B cell (primary cell): ENCODE measurements around the gene ATP9A. TPM values are rescaled to one million over a fixed set of nuclear protein-coding genes. Genes with fewer than 3 reads are reported as not detected.

Source experiments
- ATAC-seq: fragments of 200-7000 bp; cut with Tn5 transposase; one replicate; pipeline ENCODE4 v1.10.0; 2021; ENCODE audit warnings: low read depth, mild to moderate bottlenecking, moderate number of reproducible peaks, moderate library complexity
- CTCF ChIA-PET: fragments of 350-600 bp; sonication (Branson Sonifier 250); formaldehyde crosslinking; loops from one replicate; lab custom pipeline; 2021; ENCODE audit warnings: antibody characterized with exemption, inconsistent platforms; lab: Charles Lee
- POLR2A ChIA-PET: fragments of 350-600 bp; sonication (Branson Sonifier 250); formaldehyde crosslinking; loops from one replicate; lab custom pipeline; 2021; ENCODE audit warnings: antibody characterized with exemption; lab: Charles Lee
- DNase-seq: peaks from one replicate; pipeline ENCODE4 v3.0.0; 2013
- H2AFZ ChIP-seq: 2 replicates; pipeline ENCODE4 v1.6.1; 2012; ENCODE audit warnings: mild to moderate bottlenecking, low read depth, low read length; ENCODE audit not compliant: insufficient read depth, poor library complexity, severe bottlenecking
- H3K27ac ChIP-seq, 2 donors: 1 replicate in 1 of 2; 2 replicates in 1 of 2; pipeline ENCODE4 v1.5.1; 2012 to 2013; ENCODE audit warnings: low read length in 2 of 2, mild to moderate bottlenecking in 2 of 2, moderate library complexity in 1 of 2
- H3K27me3 ChIP-seq, 4 experiments: fragments of 200-600 bp in 1 of 4; sonication (generic) in 1 of 4; replicated peaks in 1 of 4; 1 replicate in 2 of 4; 2 replicates in 2 of 4; pipeline versions ENCODE4 v1.6.1 to v1.7.0; 2013 to 2016; ENCODE audit warnings: low read length in 3 of 4, mild to moderate bottlenecking in 2 of 4, mixed read lengths in 1 of 4, moderate library complexity in 1 of 4; ENCODE audit not compliant: insufficient read depth in 4 of 4, control insufficient read depth in 3 of 4; ENCODE audit errors: control extremely low read depth in 1 of 4
- H3K36me3 ChIP-seq, 2 experiments: replicated peaks in 1 of 2; 1 replicate in 1 of 2; 2 replicates in 1 of 2; pipeline versions ENCODE4 v1.6.1 to v1.7.1; 2013; ENCODE audit warnings: low read length in 1 of 2; ENCODE audit not compliant: insufficient read depth in 2 of 2, control insufficient read depth in 1 of 2; ENCODE audit errors: control extremely low read depth in 1 of 2, extremely low read depth in 1 of 2
- H3K4me1 ChIP-seq, 2 donors: fragments of 200-600 bp in 1 of 2; sonication (generic) in 1 of 2; 1 replicate in 1 of 2; 2 replicates in 1 of 2; pipeline versions ENCODE4 v1.5.1 to v1.6.1; 2013 to 2017; ENCODE audit warnings: low read length in 2 of 2; ENCODE audit not compliant: control insufficient read depth in 2 of 2, insufficient read depth in 2 of 2
- H3K4me2 ChIP-seq: replicated peaks from 2 replicates; pipeline ENCODE3; 2012; ENCODE audit warnings: mild to moderate bottlenecking, low read depth, low read length; ENCODE audit not compliant: poor library complexity, severe bottlenecking
- H3K4me3 ChIP-seq, 5 experiments: fragments of 200-600 bp in 1 of 5; sonication (generic) in 1 of 5; 1 replicate in 3 of 5; 2 replicates in 2 of 5; pipeline versions ENCODE4 v1.5.1 to v1.7.0; 2011 to 2016; ENCODE audit warnings: low read length in 4 of 5, mild to moderate bottlenecking in 4 of 5, low read depth in 2 of 5, control low read depth in 1 of 5, moderate library complexity in 1 of 5; ENCODE audit not compliant: insufficient read depth in 1 of 5; ENCODE audit errors: control extremely low read depth in 1 of 5, extremely low read depth in 1 of 5
- H3K79me2 ChIP-seq: fragments of 200-600 bp; sonication (generic); one replicate; pipeline ENCODE4 v1.6.0; 2016; ENCODE audit warnings: low read length; ENCODE audit not compliant: control insufficient read depth, insufficient read depth
- H3K9ac ChIP-seq: fragments of 200-600 bp; sonication (generic); 2 replicates; pipeline ENCODE4 v1.6.1; 2017; ENCODE audit warnings: mild to moderate bottlenecking, low read length, moderate library complexity
- H3K9me3 ChIP-seq, 3 donors: one replicate each; pipeline versions ENCODE4 v1.6.1 to v1.7.1; 2013; ENCODE audit warnings: low read length in 2 of 3; ENCODE audit not compliant: control insufficient read depth in 2 of 3, insufficient read depth in 1 of 3; ENCODE audit errors: control extremely low read depth in 1 of 3
- H4K20me1 ChIP-seq: 2 replicates; pipeline ENCODE4 v1.6.0; 2012; ENCODE audit warnings: mild to moderate bottlenecking, low read length; ENCODE audit not compliant: insufficient read depth, control insufficient read depth, poor library complexity, severe bottlenecking
- H3K27ac Mint-ChIP-seq: one replicate; pipeline ENCODE4 v1.8.0; 2021; ENCODE audit warnings: mixed read lengths
- H3K27me3 Mint-ChIP-seq: one replicate; pipeline ENCODE4 v1.8.0; 2021; ENCODE audit warnings: mixed read lengths
- H3K4me1 Mint-ChIP-seq: one replicate; pipeline ENCODE4 v1.8.0; 2021; ENCODE audit warnings: mixed read lengths
- H3K4me3 Mint-ChIP-seq: one replicate; pipeline ENCODE4 v1.8.0; 2021; ENCODE audit warnings: mixed read lengths
- H3K9me3 Mint-ChIP-seq: one replicate; pipeline ENCODE4 v1.8.0; 2022; ENCODE audit warnings: mixed read lengths; ENCODE audit not compliant: insufficient read depth
- EZH2 ChIP-seq: IDR thresholded peaks from 2 replicates; pipeline ENCODE4 v1.6.1; 2012; ENCODE audit warnings: borderline replicate concordance, low read depth, mild to moderate bottlenecking, moderate library complexity, low read length; ENCODE audit not compliant: insufficient read depth, poor library complexity, severe bottlenecking
- whole genome bisulfite sequencing: methylation state at CpG from one replicate; pipeline ENCODE4 v1.1.5; 2013; ENCODE audit warnings: missing lambda C conversion rate; ENCODE audit not compliant: insufficient coverage; 5-methylcytosine and 5-hydroxymethylcytosine counted together
- intact Hi-C: fragments of 100-400 bp; cut with micrococcal nuclease; formaldehyde crosslinking; loops from one replicate; pipeline ENCODE4 v1.10.0; 2022
- polyA plus RNA-seq: library from polyadenylated mRNA; depleted of rRNA; stranded (reverse); fragments of >200 nt; gene quantifications from 2 replicates; pipeline ENCODE4 v1.2.3, GENCODE V29; 2012
- total RNA-seq, 2 donors: library from RNA; stranded (reverse); fragments of 120-200 nt in 1 of 2; gene quantifications; 1 replicate in 1 of 2; 2 replicates in 1 of 2; pipeline versions ENCODE4 v1.2.3 to v1.2.4, GENCODE V29; 2013 to 2022
- TF ChIP-seq, protein P1 (sequence below): fragments of 200-600 bp; IDR thresholded peaks from one replicate; pipeline ENCODE4 v1.8.0; 2022; ENCODE audit warnings: antibody characterized with exemption, mild to moderate bottlenecking

Gene ATP9A
- total and polyA plus RNA-seq, 2 donors (not counting 1 experiment from before 2014, with no cell fraction given), result 0.13 to 0.22 TPM

DNA sequence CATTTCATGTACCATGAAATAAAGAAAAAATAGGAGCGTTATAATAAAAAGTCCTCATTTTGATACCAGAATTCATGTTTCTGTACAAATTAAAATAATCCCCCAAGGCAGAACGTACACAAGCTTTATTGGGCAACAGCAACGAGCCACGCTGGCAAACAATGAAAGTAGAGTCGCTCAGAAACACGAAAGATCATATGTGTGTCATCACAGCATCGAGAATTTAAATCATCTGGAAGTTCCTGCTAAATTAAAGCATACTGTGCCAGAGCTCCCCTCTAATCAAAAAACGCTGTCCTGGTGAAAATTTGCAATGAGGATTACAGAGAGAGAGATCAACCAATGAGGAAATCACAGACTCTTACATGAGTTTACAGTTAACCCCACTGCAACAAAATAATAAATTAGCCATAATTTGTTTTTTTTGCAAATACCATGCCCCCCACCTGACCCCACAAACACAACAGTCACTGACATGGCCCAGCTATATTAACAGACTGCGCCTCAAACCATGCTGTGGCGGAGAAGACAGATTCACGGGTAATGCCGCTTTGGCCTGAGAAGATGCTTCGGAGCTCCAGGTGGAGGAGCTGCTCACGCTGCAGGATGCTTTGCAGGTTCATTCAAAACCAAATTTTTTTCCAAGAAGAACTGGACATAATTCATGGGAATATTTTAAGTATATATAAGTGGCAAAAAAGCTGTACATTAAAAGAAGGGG lies 171.4 kb downstream of the ATP9A start:
- Histone ChIP-seq H3K9me3 (peaks cover 0 to 3% (median 2%) of the 10 kb centered on the region in 3 donors), H2AFZ (no peak overlapping the region), H3K36me3 (no peaks in the 10 kb centered on the region), H3K4me2 (no peak overlapping the region), H3K79me2 (no peaks in the 10 kb centered on the region), H3K4me3 (no peak overlapping the region), H3K27me3 (peaks cover 0 to 12% (median 2%) of the 10 kb centered on the region in 4 experiments), H3K27ac (no peak overlapping the region), H3K9ac (no peak overlapping the region), H4K20me1 (no peaks in the 10 kb centered on the region), H3K4me1 (peaks cover 17 to 19% of the 10 kb centered on the region in 2 donors)
- ChIA-PET CTCF (interaction anchor here (0.6 to 7.7 kb wide), 22 partner anchors 12 to 1949 kb away, joined by 3 to 127 read pairs (median 3); partner anchors contain the start of gene NFATC2), POLR2A (interaction anchor here (0.6 kb wide), 2 partner anchors 9 to 53 kb away, joined by 3 to 5 read pairs; no protein-coding TSS in a partner anchor)
- Mint-ChIP-seq H3K4me1 (peaks cover 19% of the 10 kb centered on the region), H3K9me3 (no peaks in the 10 kb centered on the region), H3K27me3 (peaks cover 69% of the 10 kb centered on the region), H3K27ac (no peak overlapping the region), H3K4me3 (no peak overlapping the region)
- DNase-seq (no peak), ATAC-seq (no peak)
- 88% methylated on average over 8 of the region's 14 CpGs for WGBS
- TF ChIP-seq, protein P1, sequence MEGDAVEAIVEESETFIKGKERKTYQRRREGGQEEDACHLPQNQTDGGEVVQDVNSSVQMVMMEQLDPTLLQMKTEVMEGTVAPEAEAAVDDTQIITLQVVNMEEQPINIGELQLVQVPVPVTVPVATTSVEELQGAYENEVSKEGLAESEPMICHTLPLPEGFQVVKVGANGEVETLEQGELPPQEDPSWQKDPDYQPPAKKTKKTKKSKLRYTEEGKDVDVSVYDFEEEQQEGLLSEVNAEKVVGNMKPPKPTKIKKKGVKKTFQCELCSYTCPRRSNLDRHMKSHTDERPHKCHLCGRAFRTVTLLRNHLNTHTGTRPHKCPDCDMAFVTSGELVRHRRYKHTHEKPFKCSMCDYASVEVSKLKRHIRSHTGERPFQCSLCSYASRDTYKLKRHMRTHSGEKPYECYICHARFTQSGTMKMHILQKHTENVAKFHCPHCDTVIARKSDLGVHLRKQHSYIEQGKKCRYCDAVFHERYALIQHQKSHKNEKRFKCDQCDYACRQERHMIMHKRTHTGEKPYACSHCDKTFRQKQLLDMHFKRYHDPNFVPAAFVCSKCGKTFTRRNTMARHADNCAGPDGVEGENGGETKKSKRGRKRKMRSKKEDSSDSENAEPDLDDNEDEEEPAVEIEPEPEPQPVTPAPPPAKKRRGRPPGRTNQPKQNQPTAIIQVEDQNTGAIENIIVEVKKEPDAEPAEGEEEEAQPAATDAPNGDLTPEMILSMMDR, result no peak
- no peak for TF ChIP-seq EZH2
- intact Hi-C loops, result loop anchor here (10.0 kb wide), 3 partner anchors 102 to 372 kb away; no protein-coding TSS in a partner anchor

DNA sequence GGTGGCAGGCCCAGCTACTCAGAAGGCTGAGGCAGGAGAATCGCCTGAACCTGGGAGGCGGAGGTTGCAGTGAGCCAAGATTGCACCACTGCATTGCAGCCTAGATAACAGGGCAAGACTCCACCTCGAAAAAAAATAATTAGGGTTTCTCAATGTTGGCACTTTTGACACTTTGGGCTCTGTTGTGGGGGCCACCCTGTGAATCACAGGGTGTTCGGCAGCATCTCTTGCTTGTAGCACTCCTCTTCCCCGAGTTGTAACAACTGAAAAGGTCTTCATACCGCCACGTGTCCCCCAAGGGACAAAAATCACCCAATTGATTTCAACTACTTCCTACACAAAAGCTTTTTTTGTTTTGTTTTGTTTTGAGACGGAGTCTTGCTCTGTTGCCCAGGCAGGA lies 172.4 kb downstream of the ATP9A start:
- CTCF ChIA-PET, result interaction anchor here (0.6 to 7.7 kb wide), 40 partner anchors 9 to 805 kb away, joined by 3 to 127 read pairs (median 5); partner anchors contain the start of gene NFATC2
- peak overlapping the region; percentile 25 for H2AFZ ChIP-seq
- no peak overlapping the region for H3K9ac ChIP-seq
- ATAC-seq, result peak; percentile 38
- WGBS, result 58% methylated on average over 3 of the region's 8 CpGs
- H3K4me3 ChIP-seq, result no peak overlapping the region
- Mint-ChIP-seq H3K27ac (peak overlapping the region; percentile 23), H3K27me3 (peaks cover 64% of the 10 kb centered on the region), H3K4me1 (peaks cover 19% of the 10 kb centered on the region), H3K9me3 (no peaks in the 10 kb centered on the region), H3K4me3 (peak overlapping the region; percentile 40)
- H3K27ac ChIP-seq, result no peak overlapping the region
- peaks cover 17 to 19% of the 10 kb centered on the region in 2 donors for H3K4me1 ChIP-seq
- peak; percentile 23 for DNase-seq
- no peak for TF ChIP-seq EZH2
- TF ChIP-seq, protein P1, result no peak
- peak overlapping the region; percentile 8 for H3K4me2 ChIP-seq
- intact Hi-C loops, result loop anchor here (1.0 to 10.0 kb wide), 8 partner anchors 29 to 608 kb away; partner anchors contain the start of gene NFATC2
- H3K79me2 ChIP-seq, result no peaks in the 10 kb centered on the region
- peaks cover 0 to 12% (median 2%) of the 10 kb centered on the region in 4 experiments for H3K27me3 ChIP-seq
- H4K20me1 ChIP-seq, result no peaks in the 10 kb centered on the region
- POLR2A ChIA-PET, result interaction anchor here (0.6 to 1.7 kb wide), 2 partner anchors 210 to 1710 kb away, joined by 3 to 4 read pairs; no protein-coding TSS in a partner anchor
- H3K9me3 ChIP-seq, result peaks cover 0 to 3% (median 2%) of the 10 kb centered on the region in 3 donors
- no peaks in the 10 kb centered on the region for H3K36me3 ChIP-seq
